LNCaP clone FGC (cell line): ENCODE data around the gene CEBPZOS.
"Not testable (repeated sequence)": the region's sequence is repeated elsewhere in the genome, so short reads cannot be mapped to it uniquely, and the experiment has no call there.

Experiments
- DNase-seq: peaks from one replicate; pipeline ENCODE4 v3.0.0-alpha.2; 2011; ENCODE audit warnings: low read depth
- H3K4me3 ChIP-seq: 2 replicates; pipeline ENCODE4 v1.5.1; 2011; ENCODE audit warnings: mild to moderate bottlenecking, low read depth, low read length, control low read depth
- CTCF ChIP-seq: IDR thresholded peaks from 2 replicates; pipeline ENCODE4 v1.5.1; 2012; ENCODE audit warnings: mild to moderate bottlenecking; ENCODE audit not compliant: control insufficient read depth, insufficient read depth; ENCODE audit errors: extremely low read depth

Gene CEBPZOS

GRCh38 chr2:37223131-37223530 is 26.8 kb downstream of the CEBPZOS start:
- DNase-seq = no peak
- no peak for TF ChIP-seq CTCF

DNA sequence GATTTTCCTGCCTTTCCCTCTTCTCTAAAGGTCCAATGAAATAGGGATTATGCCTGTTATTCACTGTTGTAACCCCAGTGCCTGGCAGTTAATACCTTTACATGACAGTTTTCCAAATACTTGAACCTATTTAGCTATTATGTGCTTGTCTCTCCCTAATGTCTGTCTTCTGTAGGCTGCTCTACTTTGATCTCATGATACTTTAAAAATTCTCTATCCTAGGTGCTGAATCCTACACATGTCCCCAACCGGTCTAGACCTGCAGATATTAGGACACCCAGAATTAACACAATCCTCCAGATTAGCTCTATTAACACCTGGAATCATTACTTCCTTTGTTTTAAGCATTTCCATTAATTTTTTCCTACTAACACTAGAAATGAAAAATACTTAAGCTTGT is 27.8 kb downstream of the CEBPZOS start:
- H3K4me3 ChIP-seq = no peak overlapping the region
- no peak for DNase-seq
- TF ChIP-seq CTCF = no peak

More at GRCh38 chr2:37223131-37223530, 26.8 kb downstream of the CEBPZOS start:
- no peak overlapping the region for H3K4me3 ChIP-seq

DNA sequence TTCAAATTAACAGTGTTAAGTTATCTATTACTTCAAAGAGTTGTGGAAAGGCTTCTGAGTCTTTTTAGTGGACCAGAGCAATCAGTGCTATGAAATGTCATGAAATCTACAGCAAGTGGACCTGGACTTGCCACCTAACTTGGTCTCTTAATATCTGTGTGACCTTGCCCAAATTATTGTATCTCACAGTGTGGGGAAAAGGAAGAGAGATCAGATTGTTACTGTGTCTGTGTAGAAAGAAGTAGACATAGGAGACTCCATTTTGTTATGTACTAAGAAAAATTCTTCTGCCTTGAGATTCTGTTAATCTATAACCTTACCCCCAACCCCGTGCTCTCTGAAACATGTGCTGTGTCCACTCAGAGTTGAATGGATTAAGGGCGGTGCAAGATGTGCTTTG is 28.8 kb downstream of the CEBPZOS start:
- DNase-seq, H3K4me3 ChIP-seq: not testable (repeated sequence)

GRCh38 chr2:37226863-37227262 is 30.6 kb downstream of the CEBPZOS start:
- TF ChIP-seq CTCF = no peak
- H3K4me3 ChIP-seq = no peak overlapping the region
- DNase-seq = no peak

DNA sequence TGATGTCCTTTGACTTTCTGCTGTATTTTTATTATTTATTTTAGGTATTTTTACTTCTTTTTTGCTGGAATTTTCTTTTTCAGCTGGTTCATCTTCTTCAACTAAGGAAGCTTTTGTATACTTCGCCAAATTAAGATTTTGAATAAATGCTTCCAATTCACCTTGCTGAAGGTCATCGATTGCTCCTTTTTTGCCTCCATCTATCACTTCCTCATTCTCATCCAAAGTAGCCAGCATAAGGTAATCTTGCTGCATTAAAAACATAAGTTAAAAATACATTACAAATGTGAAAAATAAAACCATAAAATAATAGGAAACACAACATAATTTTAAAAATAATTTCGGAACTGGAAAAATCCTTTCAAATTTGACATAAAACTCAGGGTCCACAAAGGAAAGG is 32.5 kb downstream of the CEBPZOS start:
- H3K4me3 ChIP-seq = no peak overlapping the region
- no peak for DNase-seq
- no peak for TF ChIP-seq CTCF

DNA sequence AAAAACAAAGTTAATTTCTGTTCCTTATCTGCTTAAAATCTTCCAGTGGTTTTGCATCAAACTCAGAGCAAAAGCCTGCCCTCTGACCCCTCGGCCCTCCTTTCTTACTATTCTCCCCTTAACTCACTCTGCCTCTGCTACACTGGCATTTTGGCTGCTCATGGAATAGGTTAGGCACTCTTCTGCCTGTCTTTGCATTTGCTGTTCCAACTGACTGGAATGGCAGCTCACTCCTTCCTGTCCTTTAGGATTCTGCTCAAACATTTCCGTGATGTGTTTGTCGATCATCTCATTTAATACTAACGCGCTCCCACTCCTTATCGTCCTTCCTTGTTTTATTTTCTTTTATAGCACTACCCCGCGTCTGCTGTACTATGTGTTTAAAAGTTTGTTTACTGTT is 34.3 kb downstream of the CEBPZOS start:
- no peak for DNase-seq
- no peak for TF ChIP-seq CTCF
- H3K4me3 ChIP-seq = peak overlapping the region; percentile 75

GRCh38 chr2:37231241-37232130 is 35.2 kb downstream of the CEBPZOS start, which contains the start of the genes CEBPZ and NDUFAF7:
TSS of gene CEBPZ (minus strand) at chr2:37231596. CDS start at chr2:37231567, 29 bp downstream.
TSS of gene NDUFAF7 (plus strand) at chr2:37231658. CDS start at chr2:37231706, 48 bp downstream.
- DNase-seq = peak; percentile 78
- peak within 1 kb of the TSS; percentile 75 for H3K4me3 ChIP-seq
- no peak for TF ChIP-seq CTCF
